ENCODE data around the gene CTSW.

CTSW gene

GRCh38 chr11:65868076-65868667 is 11.5 kb upstream of the CTSW start:
- DNase-seq (ENCODE audit: low read depth): no peak

GRCh38 chr11:65868907-65869306 is 10.7 kb upstream of the CTSW start:
- DNase-seq (ENCODE audit: low read depth): no peak

- DNase-seq (ENCODE audit: low read depth): no peak
These were observed 9.9 kb upstream of the CTSW start for GRCh38 chr11:65869643-65870306.

GRCh38 chr11:65870307-65870658 is 9.4 kb upstream of the CTSW start:
- DNase-seq (ENCODE audit: low read depth): no peak

GRCh38 chr11:65870706-65871681 is 8.6 kb upstream of the CTSW start:
- no peak for DNase-seq (ENCODE audit: low read depth)

- no peak for DNase-seq (ENCODE audit: low read depth)
These were observed 7.7 kb upstream of the CTSW start for GRCh38 chr11:65871811-65872548.

- DNase-seq (ENCODE audit: low read depth): no peak
These were observed 6.9 kb upstream of the CTSW start, which contains the start of gene EFEMP2 for GRCh38 chr11:65872586-65873317. Gene EFEMP2 (minus strand): TSS chr11:65872800. CDS start chr11:65872354, 446 bp downstream.

GRCh38 chr11:65873318-65874156 is 6.1 kb upstream of the CTSW start:
- peak; percentile 84 for DNase-seq (ENCODE audit: low read depth)

- no peak for DNase-seq (ENCODE audit: low read depth)
These were observed 390 bp downstream of the CTSW start for GRCh38 chr11:65880027-65880426.

GRCh38 chr11:65880844-65881421 is 1.3 kb downstream of the CTSW start:
- no peak for DNase-seq (ENCODE audit: low read depth)

GRCh38 chr11:65882120-65883057 is 2.8 kb downstream of the CTSW start:
- DNase-seq (ENCODE audit: low read depth): no peak

- DNase-seq (ENCODE audit: low read depth): no peak
These were observed 3.6 kb downstream of the CTSW start for GRCh38 chr11:65883058-65883761.

- DNase-seq (ENCODE audit: low read depth): no peak
These were observed 4.4 kb downstream of the CTSW start for GRCh38 chr11:65883786-65884715.

GRCh38 chr11:65884716-65885092 is 5.1 kb downstream of the CTSW start:
- DNase-seq (ENCODE audit: low read depth): no peak

- DNase-seq (ENCODE audit: low read depth): no peak
These were observed 5.6 kb downstream of the CTSW start for GRCh38 chr11:65885231-65885630.

- DNase-seq (ENCODE audit: low read depth): no peak
These were observed 6.3 kb downstream of the CTSW start for GRCh38 chr11:65885808-65886536.
